Epithelial cell of esophagus (primary cell): ENCODE results near the gene ZBTB6.
"Not testable (repeated sequence)": the region's sequence is repeated elsewhere in the genome, so short reads cannot be mapped to it uniquely, and the experiment has no call there.

Source experiments
- DNase-seq: peaks from one replicate; pipeline ENCODE4 v3.0.0; 2010; ENCODE audit warnings: low read depth
- H3K4me3 ChIP-seq: 2 replicates; pipeline ENCODE4 v1.5.1; 2011; ENCODE audit warnings: mild to moderate bottlenecking, low read length, control low read depth
- TF ChIP-seq, protein P1 (sequence below): IDR thresholded peaks from 2 replicates; pipeline ENCODE4 v1.5.1; 2011; ENCODE audit warnings: low read depth, mild to moderate bottlenecking, low read length, control low read depth, inconsistent platforms; ENCODE audit not compliant: insufficient read depth; ENCODE audit errors: missing control alignments

Gene ZBTB6

GRCh38 chr9:122904466-122904822 is 8.7 kb downstream of the ZBTB6 start:
- peak; percentile 27 for DNase-seq

DNA sequence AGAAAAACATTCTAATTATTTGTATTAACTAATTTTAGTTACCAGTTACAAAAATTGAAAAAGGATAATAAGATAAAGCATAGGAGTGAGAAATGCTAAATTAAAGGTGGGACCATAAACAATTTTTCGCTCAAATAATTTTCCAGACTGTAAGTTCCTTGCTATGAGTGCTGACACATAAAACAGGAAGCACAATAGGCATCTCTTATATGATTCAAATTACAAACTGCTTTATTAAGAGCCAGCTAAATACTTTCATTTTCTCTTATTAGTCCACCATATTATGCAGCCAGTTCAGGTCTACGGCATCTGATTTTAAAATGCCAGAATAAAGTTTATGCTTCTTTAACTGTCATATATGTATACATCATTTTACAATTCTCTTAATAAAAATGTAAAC is 12.3 kb downstream of the ZBTB6 start:
- DNase-seq: peak; percentile 23
- H3K4me3 ChIP-seq: peak overlapping the region; percentile 3
- TF ChIP-seq, protein P1, sequence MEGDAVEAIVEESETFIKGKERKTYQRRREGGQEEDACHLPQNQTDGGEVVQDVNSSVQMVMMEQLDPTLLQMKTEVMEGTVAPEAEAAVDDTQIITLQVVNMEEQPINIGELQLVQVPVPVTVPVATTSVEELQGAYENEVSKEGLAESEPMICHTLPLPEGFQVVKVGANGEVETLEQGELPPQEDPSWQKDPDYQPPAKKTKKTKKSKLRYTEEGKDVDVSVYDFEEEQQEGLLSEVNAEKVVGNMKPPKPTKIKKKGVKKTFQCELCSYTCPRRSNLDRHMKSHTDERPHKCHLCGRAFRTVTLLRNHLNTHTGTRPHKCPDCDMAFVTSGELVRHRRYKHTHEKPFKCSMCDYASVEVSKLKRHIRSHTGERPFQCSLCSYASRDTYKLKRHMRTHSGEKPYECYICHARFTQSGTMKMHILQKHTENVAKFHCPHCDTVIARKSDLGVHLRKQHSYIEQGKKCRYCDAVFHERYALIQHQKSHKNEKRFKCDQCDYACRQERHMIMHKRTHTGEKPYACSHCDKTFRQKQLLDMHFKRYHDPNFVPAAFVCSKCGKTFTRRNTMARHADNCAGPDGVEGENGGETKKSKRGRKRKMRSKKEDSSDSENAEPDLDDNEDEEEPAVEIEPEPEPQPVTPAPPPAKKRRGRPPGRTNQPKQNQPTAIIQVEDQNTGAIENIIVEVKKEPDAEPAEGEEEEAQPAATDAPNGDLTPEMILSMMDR: no peak

More at GRCh38 chr9:122904466-122904822, 8.7 kb downstream of the ZBTB6 start:
- TF ChIP-seq, protein P1: no peak
- H3K4me3 ChIP-seq: peak overlapping the region; percentile 95

DNA sequence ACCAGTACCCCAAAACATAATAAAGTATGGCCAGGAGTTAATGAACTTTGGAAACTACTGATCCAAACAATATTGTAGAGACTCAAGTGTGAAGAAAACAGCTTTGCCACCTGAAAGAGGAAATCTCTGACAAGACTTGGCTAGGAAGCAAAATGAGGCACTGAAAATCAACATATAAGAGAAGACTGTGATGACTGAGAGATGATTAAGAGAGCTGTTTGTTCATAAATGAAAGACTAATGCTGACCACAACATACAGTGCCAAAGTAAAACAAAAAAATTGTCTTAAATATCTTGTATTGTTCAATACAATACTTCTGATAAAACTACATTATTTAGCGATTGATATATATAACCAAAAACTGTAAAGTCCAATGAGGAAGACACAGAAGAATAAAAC is 15.2 kb downstream of the ZBTB6 start:
- H3K4me3 ChIP-seq: no peak overlapping the region
- TF ChIP-seq, protein P1: no peak
- DNase-seq: peak; percentile 66

GRCh38 chr9:122888480-122888879 is 24.6 kb downstream of the ZBTB6 start:
- H3K4me3 ChIP-seq: no peak overlapping the region
- no peak for DNase-seq
- TF ChIP-seq, protein P1: no peak

GRCh38 chr9:122883125-122883524 is 30.0 kb downstream of the ZBTB6 start:
- DNase-seq: no peak
- no peak overlapping the region for H3K4me3 ChIP-seq
- TF ChIP-seq, protein P1: no peak

DNA sequence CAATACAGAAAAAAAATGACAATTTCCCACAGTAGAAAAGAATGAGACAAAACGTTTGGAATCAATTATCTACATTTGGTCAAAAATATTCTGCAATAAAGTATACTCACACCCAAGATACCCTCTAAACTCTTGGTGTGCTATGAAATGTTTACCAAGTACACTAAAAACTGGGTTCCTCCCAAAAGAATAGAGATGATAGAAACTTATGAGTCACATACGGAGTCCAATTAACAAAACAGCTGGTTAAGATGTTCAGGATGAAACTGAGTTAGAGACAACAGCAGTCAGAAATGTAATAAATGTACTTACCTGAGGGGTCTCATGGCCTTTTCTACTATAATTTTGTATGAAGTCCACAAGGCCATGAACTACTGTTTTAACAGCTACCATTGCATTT is 33.7 kb downstream of the ZBTB6 start:
- TF ChIP-seq, protein P1: no peak
- no peak for DNase-seq
- H3K4me3 ChIP-seq: no peak overlapping the region

- H3K4me3 ChIP-seq: no peak overlapping the region
- TF ChIP-seq, protein P1: no peak
- no peak for DNase-seq
Measured at GRCh38 chr9:122875523-122875922, 37.6 kb downstream of the ZBTB6 start.

GRCh38 chr9:122867276-122867675 is 45.8 kb downstream of the ZBTB6 start:
- not testable (repeated sequence) for H3K4me3 ChIP-seq, DNase-seq
